Measurements from ENCODE around the gene SPDYE18. TPM values are rescaled to one million over a fixed set of nuclear protein-coding genes. Genes with fewer than 3 reads are reported as not detected.

Gene SPDYE18, protein sequence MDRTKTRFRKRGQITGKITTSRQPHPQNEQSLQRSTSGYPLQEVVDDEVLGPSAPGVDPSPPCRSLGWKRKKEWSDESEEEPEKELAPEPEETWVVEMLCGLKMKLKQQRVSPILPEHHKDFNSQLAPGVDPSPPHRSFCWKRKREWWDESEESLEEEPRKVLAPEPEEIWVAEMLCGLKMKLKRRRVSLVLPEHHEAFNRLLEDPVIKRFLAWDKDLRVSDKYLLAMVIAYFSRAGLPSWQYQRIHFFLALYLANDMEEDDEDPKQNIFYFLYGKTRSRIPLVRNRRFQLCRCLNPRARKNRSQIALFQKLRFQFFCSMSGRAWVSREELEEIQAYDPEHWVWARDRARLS
- 1 to 10 TPM in 1 of 2 experiments, under 1 TPM in 1; 0.77 to 1.3 TPM for total RNA-seq

DNA sequence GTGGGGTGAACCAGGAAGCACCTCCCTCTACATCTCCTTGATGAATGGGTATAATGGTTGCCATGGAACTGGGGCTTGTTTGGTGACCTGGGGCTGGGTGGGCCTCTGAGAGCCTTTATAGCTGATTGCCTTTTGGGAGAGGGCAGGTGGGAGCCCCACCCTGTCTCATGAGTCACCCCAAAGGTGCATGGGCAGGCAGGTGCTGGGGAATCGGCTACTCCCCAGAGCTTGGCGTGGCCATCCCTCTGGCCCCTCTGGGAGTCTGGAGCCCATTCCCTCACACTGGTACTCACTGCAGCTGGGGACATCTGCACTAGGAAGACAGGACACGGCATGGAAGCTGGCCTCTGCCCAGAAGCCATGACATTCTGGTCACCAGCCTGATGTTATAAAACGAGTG lies at the start of gene SPDYE18:
Gene SPDYE18 (minus strand): TSS at position 2 of the 400 bp plus-strand sequence. CDS start 2,046 bp downstream, outside the sequence.

DNA sequence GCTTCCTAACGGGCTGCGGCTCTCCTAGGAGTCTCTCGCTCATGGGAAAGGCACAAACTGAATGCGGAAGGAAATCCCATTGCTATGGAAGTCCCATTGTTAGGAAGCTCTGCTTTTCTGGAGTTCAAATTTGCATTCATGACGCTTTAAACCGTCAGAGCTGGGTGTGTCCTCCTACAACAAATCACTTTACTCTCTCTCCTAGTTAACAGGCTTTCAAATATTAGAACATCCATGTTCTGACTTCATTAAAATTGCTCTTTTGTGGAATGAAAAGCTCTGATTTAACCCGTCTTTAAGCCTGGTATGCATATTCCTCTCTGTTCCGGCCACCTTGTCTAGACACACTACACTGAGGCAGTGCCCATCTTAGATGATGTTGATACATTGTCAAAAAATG lies 30.1 kb downstream of the SPDYE18 start, which contains the start of gene SPDYE17:
Gene SPDYE17 (minus strand): TSS at position 101 of the 400 bp plus-strand sequence. CDS start 1,791 bp downstream, outside the sequence.

Other genes with a start within 250 kb of the SPDYE18 start
- gene SPDYE17, start 30.2 kb downstream of the SPDYE18 start, total RNA-seq = not detected
- gene CCDC146, start 60.1 kb upstream of the SPDYE18 start, total RNA-seq = 1 to 10 TPM; 5.3 to 5.4 TPM
- gene FGL2, start 137.3 kb upstream of the SPDYE18 start, total RNA-seq = 1 to 10 TPM in 1 of 2 experiments, under 1 TPM in 1; 0.86 to 1.1 TPM